Embryonic facial prominence (tissue), 1 donor: ENCODE data around the gene FUT2.

ENCODE experiments used
- DNase-seq: peaks from one replicate; pipeline ENCODE4 v3.0.0-alpha.2; 2016; ENCODE audit errors: extremely low spot score

Gene FUT2

DNA sequence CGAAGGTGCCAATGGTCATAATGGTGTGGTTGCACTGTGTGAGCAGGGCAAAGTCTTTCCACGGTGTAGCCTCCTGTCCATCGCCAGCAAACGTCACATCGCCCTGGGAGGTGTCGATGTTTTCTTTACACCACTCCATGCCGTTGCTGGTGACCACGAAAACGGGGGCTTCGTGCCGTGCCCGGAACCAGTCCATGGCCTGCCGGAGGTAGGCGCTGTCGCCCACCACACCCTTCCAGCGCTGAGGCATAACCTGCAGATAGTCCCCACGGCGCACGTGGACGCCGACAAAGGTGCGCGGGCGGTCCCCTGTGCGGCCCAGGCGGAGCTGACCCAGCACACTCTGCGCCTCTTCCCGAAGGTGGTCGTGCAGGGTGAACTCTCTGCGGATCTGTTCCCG, 54.6 kb downstream of the FUT2 start:
- no peak for DNase-seq

DNA sequence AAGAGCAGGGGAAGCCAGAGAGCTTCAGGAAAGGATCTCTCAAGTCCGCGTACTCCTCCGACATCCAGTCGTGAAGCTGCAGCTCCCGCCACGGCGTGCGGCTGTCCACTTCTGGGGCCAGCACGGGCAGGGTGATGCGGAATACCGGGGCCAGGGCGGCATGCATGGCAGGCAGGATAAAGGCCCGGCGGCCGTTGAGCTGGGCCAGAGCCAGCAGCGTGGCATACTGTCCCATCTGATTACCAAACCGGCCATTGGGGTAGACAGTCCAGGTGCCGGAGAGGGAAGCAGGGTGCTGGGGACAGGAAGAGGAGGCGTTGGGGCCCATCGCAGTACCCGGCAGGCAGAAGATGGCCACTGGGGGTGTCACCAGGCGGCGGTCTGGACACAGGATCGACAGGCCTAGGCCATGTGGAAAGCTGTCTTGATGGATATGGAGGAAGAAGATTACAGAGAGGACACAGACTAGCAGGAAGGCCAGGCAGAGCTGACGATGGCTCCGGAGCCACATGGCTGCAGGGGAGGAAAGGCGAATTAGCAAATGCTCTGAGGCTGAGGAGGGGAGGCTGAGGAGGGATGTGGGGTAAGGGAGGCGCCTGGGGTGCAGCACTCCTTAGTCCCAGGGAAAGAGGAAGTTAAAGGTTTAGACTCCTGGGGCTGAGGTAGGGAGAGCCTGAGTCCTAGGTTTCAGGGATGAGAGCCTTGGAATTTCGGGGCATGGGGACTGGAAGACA, 55.2 kb downstream of the FUT2 start:
- no peak for DNase-seq

- DNase-seq, result no peak
Observed at GRCh38 chr19:48751845-48752495, 56.2 kb downstream of the FUT2 start.

DNA sequence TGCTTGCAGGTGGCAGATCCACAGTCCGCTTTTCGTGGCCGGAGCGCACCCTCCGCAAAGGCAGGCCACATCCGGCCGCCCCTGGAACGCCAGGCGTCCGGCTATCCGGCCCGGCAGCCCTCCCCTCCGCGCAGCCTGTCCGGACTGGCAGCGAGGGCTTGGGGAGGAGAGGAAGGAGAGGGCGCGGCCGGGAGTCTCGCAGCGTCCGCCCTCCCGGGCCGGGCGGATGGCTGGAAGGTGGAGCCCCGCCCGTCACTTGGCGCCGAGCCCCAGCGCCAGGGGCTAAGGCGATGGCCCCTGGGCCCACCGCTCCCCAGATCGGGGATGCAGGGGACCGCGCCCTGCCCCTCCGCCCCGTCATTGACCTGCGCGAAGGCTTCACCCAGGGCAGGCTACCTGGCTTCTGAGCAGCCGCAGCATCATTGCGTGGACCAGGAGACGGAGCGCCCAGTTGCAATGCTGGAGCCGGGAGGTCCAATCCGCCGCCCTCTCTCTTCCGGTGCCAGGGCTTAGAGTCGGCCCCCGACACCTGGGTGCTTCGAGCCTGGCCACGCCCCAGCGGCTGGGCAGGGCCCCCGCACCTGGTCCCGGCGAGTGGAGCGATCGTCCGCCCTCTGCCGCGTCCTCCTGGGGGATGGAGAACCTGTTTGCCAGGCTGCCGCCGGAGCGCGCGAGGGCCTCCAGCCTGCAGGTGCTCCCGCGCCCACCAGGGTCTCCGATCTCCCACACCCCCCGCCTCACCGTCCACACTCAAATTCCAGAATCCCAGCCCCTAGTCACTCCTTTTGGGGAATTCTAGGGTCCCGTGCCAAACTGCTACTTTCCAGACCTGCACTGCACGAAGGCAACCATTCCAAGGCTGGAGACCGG, 57.0 kb downstream of the FUT2 start, which contains the start of gene FUT1:
Gene FUT1, minus strand, starts transcription at position 146 of the 870 bp plus-strand sequence. CDS start 1,360 bp downstream, outside the sequence.
- DNase-seq, result no peak

- DNase-seq, result no peak
Observed at GRCh38 chr19:48755084-48755641, 59.4 kb downstream of the FUT2 start, which contains the start of gene FGF21. TSS of gene FGF21 (plus strand) at chr19:48755524. CDS start at chr19:48756237, 713 bp downstream.
